CD4-positive, alpha-beta T cell treated with Interleukin-17A for 1 hour (primary cell): ENCODE data around the gene CTTNBP2NL.
A peak's percentile ranks its signal among the peaks of the same experiment; 100 is the strongest.
"Not testable (repeated sequence)": the region's sequence is repeated elsewhere in the genome, so short reads cannot be mapped to it uniquely, and the experiment has no call there.

Experiments
- DNase-seq: peaks from one replicate; pipeline ENCODE4 v3.0.0-alpha.2; 2020

Gene CTTNBP2NL

DNA sequence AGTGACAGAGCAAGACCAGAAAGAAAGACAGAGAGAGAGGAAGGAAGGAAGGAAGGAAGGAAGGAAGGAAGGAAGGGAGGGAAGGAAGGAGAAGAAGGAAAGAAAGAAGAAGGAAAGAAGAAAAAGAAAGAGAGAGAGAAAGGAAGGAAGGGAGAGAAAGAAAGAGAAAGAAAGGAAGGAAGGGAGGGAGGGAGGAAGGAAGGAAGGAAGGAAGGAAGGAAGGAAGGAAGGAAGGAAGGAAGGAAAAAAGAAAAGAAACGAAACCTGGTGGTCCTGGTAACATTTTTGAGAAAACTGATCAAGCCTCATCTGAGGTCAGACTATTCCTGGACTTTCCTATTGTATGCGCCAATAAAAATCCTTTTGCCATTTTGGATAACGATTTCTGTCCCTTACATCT is 8.2 kb upstream of the CTTNBP2NL start:
- no peak for DNase-seq

DNA sequence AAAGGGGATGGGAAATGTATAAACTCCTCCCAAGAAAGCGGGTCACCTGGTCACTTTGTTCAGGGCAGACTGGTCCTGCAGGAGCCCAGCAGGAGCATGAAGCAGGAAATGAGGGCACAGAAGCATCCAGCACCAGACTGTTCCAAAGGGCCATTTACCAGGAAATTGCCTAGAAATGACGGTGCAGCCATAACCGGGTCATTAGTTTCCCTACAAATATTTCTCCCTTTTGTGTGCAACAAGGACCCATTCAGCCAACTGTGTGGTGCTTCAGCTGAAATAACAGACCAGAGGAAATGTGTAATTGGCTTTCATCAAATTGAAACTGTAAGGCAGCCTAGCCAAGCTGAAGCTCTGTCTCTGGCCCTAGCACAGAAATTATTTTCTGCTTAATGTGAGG is 7.6 kb upstream of the CTTNBP2NL start:
- no peak for DNase-seq

GRCh38 chr1:112389689-112390088 is 6.3 kb upstream of the CTTNBP2NL start:
- DNase-seq, result no peak

GRCh38 chr1:112390335-112390734 is 5.7 kb upstream of the CTTNBP2NL start:
- DNase-seq, result not testable (repeated sequence)

DNA sequence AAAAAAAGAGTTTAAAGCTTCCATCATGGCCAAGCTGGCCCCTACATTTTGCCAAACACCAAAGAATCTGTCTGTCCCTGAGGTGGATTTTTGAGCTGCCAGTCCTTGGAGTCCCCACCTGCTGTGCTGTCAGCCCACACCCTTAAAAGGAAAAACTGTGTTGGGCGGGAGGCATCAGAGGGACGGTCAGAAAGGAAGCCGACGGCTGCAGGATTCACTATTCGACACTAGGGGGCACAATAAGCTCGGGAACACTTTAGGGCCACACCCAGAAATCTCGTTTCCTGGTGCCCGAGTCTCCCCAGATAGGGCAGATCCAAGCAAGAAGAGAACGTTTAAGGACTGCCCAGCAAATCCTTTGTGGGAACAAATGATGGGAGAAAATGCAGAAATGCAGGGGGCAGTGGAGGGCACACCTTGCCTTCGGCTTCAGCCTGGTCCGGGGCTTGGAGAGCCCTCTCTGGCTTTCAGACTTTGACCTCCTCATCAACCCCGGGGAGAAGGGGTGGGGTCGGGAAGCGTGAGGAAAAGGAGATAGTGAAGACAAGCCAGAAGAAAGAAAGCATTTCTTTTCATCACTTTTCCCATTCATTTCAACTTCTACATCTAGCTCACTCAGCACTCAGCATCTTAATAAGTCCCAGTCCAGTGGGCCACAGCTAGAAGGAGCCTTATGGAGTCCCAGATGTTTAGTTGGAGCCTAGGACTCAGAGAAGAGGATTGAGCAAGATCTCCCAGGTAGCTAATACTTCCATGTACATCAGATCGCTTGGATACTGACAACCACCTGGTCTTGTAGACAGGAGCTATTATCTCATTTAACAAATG is 5.0 kb upstream of the CTTNBP2NL start:
- peak; percentile 87 for DNase-seq

DNA sequence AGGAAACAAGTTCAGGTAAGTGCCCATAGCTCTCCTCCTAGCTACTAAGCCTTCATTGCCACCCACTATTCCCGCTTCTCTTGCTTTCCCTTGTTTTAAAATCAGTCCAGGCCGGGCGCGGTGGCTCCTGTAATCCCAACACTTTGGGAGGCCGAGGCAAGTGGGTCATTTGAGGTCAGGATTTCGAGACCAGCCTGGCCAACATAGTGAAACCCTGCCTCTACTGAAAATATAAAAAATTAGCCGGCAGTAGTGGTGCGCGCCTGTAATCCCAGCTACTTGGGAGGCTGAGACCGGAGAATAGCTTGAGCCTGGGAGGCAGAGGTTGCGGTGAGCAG is 4.4 kb upstream of the CTTNBP2NL start:
- DNase-seq, result no peak

DNA sequence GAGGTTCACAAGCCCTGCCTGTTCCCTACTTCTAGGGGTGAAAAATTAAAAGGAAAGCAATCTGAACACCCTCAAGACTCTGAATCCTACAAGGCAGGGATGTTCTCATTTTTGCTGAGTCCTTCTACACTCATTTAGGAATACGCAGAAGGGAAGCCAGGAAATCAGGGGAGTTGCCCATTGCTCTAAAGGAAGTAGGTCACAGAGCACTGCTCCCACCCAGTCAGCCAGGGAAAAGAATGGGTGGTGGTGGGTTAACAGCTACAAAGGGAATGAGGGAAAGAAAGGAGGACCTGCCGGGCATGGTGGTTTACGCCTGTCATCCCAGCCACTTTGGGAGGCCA is 2.4 kb upstream of the CTTNBP2NL start:
- DNase-seq, result no peak

DNA sequence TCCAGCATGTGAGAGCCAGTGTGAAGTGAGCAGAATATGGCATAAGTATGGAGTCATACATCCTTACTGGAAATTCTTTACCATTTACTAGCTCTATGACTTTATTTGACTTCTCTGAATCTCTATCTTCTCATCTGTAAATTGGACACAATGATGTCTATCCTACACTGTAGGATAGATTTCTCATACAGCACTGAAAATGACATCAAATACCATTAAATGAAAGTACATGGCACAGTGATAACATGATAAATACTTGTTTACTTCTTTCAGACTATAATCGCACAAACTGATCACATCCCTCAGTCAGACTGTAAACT is 1.3 kb upstream of the CTTNBP2NL start:
- DNase-seq, result no peak

DNA sequence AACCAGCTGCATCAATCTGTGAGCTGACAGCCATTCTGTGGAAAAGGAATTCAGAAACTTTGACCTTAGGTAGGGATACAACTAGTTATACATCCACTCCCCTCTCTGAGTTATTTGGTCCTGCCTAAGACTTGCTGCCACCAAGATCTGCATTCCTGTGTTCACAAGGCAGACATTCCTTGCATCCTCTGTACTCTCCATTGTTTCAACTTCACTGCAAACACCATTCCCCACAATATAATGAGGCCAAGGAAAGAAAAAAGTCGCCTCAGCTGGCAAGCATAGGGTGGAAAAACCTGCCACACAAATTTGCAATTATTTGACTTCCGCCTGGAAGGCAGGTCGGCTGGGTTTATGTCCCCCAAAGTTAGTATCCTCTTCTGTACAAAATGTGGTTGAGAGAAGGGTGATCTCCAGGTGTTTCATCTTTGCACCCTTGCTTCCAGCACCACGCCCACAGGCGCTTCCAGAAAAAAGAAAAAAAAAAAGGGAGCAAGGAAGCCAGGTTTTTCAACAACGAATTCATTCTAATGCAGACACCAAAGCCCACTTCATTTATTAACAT is 676 bp upstream of the CTTNBP2NL start:
- no peak for DNase-seq

DNA sequence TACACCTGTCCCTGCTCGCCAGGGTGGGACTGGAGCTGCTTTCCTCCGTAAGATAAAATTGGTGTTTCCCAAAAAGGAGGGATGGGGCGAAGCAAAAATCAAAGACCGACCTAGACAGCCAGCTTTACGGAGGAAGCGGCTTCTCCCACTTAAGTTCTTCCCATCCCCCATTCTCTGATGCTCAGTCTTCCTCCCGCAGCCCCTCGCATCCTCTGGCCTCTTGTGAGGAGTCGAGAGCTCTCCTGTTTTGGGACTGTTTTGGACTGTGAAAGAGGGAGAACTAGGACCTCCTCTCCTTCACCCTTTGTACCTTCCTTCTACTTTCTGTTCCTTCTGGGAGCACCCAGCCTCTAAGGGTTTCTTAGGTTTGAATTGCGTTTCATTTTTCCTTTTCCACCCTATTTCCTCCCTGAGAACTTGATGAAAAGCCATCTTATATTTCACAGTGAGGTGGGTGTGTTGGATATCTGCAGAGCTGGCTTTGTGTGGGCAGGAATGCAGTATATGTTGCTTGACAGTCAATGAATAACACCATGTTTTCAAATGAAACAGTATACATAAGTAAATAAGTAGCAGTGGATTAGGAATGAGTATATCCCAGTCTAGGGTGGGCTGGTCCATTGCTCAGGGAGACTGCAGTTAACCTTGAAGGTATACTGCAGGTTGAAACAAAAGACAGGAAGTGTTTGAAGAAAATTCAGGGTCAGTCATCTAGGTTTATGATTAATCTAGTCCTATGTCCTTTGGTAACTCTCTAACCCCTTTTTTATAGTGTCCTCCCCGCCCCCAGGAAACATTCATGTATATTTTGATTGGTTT is 848 bp downstream of the CTTNBP2NL start:
- DNase-seq, result no peak

DNA sequence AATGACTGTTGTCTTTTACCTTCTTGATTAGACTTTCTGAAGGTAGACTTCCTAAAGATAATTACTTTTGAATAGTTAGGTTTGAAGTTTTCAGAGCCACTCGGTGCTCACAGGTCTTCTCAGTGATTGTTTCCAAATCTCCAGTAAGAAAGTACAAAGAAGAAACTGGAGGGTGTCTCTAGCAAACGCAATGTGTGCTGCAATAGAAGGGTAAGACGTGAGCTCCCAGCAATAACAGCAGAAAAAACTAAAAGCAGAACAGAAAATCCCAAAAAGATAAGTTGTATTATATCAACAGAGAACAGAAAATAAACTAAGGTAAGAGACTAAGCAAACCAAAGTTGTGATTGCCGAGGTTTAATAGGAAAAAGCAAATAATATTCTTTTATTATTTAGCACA is 1.8 kb downstream of the CTTNBP2NL start:
- no peak for DNase-seq

DNA sequence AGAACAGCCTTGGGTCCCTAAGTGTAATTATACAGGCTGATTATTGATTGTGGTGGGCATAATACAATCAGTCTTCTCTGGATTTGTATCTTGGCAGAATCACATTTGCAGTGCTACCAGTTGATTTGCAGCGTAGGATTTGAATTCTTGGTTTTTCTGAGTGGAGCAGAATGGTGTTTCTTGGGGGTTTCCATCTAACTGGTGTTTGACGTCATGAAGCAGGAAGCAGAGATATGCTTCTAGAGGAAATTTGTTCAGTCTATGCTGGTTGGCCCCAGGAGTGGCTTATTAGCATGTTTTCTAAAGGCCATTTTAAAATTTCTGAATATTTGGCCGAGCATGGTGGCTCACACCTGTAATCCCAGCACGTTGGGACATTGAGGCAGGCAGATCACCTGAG is 3.4 kb downstream of the CTTNBP2NL start:
- DNase-seq, result peak; percentile 10

DNA sequence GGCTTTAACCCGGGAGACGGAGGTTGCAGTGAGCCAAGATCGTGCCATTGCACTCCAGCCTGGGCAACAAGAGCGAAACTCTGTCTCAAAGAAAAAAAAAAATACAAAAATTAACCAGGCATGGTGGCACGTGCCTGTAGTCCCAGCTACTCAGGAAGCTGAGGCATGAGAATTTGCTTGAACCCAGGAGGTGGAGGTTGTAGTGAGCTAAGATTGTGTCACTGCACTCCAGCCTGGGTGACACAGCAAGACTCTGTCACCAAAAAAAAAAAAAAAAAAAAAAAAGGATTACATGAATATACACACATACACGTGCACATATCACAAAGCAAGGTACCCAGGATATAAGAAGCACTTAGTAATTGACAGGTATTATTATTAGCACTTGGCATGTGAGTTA is 4.7 kb downstream of the CTTNBP2NL start:
- not testable (repeated sequence) for DNase-seq

DNA sequence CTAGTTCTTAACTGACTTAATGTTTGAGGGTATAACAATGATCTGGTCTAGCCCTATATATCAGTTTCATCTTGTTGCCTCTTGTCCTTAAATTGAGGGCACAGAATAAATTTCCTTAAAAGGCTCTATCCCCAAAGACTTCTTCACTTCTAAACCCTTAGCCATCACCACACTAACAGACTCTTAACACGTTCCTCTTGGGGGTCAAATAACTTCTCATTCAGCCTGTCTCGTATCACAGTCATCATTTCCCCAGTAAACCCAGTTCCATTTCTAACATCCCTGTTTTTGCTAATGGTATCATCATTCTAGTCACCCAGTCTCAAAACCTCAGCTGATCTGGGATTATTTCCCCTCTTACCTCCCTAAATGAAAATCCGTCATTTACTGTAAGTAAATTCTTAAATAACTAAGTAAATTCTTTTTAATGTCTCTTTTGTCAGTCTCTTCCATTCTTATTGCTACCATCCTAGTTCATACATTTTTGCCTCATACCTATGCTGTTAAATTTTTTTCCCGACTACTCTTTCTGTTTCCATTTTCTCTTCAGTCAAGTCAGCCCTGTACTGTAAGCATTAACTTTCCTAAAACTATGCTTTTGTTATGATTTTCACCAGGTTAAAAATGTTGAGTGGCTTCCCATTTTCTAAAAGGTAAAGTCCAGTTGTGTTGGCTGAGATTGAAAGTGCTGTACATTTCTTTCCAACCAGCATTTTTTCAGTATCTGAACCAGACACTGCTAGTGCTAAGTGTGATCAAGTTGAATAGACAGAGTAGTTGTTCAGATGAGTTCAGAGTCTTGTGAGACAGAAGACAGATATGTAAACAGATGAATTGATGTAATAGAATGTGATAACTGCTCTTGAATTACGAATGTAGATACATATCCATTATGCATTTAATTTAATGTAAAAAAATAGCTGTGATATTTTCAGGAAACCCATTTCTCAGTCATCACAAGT is 6.9 kb downstream of the CTTNBP2NL start:
- no peak for DNase-seq

DNA sequence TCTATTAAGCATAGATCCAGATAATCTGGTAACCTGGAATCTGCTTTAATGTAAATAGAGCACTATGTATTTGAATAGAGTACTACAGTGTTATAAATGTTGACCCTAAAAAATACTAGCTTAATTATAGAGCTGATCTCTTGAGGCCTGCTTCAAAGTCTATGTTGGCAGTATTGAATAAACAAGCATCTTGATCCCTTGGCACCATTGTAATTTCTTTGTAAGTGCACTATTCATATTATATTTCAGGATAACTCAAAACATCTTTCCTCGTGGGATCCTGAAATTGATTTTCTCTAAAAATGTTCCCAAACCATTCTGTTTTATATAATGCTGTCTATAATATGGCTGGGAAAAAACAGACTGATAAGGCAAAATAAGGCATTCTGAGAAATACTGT is 10.8 kb downstream of the CTTNBP2NL start:
- no peak for DNase-seq

- DNase-seq, result no peak
Measured at GRCh38 chr1:112409414-112409813, 13.4 kb downstream of the CTTNBP2NL start.

GRCh38 chr1:112410673-112411072 is 14.7 kb downstream of the CTTNBP2NL start:
- no peak for DNase-seq

DNA sequence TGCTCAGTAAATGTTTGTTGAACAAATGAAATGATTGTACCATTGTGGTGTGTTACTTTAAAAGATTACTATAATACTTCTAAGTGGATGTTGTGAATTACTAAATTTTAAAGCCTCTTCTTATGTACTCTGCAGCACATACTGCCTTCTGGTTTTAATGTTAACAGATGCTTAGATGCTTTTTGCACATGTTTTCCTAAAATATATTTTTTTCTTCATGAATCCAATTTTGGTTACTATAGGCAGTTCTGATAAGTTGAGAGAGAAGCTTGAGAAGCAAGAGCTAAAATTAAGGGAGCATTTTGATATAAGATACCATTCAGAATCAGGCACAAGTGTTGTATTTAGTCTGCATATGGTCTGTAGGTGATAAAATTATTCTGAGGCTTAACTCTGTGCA is 21.3 kb downstream of the CTTNBP2NL start:
- DNase-seq, result no peak

DNA sequence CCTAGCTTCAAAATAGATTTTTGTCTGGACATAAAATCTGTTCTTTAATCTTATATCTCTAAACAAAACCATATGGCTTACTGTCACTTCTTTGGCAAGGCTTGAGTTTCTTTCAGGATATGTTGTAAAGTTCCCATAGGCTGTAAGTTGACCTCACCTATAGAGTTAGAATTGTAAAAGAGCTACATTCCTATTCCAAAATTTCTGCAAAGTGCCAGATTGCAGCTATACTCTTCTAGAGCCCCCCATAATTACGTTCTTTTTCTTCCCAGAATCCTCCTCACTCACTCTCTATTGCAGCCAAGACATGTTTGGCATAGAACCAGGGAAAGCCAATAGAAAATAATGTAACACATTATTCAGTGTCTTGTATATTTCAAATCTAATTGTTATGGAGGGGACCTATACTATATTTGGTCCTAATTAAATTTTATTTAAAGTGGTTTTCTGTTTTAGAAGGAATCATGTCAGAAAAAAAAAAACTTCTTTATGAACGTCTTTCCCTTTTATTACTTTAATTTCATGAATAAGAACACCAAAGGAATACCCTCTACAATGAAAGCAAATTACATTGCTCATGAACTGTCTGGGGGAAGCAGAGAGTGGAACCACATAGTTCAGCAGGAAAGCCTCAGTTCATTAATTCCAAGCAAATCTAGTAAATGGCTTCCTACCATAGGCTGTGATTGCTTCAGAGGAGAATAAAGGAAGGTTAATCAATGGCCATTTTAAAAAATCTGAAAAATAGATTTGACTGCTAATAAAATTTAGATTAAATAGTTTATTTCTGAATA is 22.3 kb downstream of the CTTNBP2NL start:
- no peak for DNase-seq

DNA sequence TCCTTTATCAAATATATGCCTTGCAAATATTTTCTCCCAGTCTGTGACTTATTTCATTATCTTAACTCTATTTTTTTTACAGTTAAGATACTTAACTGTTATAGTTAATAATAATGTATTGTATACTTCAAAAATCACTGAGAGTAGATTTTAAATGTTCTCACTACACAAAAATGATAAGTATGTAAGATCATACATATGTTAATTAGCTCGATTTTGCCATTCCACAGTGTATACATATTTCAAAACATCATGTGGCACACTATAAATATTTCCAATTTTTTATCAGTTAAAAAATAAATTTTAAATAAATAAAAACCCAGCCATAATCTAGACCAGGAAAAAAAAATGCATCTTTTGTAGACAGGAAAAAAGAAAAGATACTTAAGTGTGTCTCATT is 27.2 kb downstream of the CTTNBP2NL start:
- DNase-seq, result no peak

DNA sequence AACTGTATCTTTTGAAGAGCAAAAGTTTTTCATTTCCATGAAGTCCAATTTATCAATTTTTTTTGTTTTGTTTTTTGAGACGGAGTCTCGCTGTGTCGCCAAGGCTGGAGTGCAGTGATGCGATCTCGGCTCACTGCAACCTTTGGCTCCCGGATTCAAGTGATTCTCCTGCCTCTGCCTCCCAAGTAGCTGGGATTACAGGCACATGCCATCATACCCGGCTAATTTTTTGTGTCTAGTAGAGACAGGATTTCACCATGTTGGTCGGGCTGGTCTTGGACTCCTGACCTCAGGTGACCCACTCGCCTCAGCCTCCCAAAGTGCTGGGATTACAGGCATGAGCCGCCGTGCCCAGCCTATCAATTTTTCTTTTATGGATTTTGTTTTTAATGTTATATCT is 27.7 kb downstream of the CTTNBP2NL start:
- DNase-seq, result not testable (repeated sequence)

DNA sequence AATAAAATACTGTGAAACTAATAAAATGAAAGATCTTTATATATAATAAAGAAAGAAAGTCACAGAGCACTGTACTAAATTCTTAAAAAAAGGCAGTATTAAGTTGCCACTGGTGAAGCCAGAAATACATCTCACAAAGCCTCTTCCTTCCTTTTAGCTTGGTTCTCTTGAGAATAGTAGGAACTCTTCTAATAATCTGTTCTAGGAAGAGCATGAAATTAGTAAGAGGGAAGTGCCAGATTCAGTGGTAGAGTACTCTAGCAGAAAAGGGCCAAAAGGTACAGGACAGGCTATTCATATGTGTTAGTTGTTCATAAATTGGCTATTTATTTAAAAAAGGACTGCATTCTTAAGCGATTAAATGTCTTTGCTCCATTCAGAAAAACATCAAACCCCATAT is 33.7 kb downstream of the CTTNBP2NL start:
- no peak for DNase-seq
